22Rv1 (cell line): ENCODE data around the gene PTDSS2.

Experiments
- ZFX ChIP-seq: fragments of 450-650 bp; IDR thresholded peaks from 2 replicates; pipeline ENCODE4 v1.6.1; 2017; ENCODE audit warnings: antibody characterized with exemption, borderline replicate concordance
- TF ChIP-seq, protein P1 (sequence below): fragments of 450-650 bp; IDR thresholded peaks from 2 replicates; pipeline ENCODE4 v1.5.1; 2017; ENCODE audit warnings: mild to moderate bottlenecking

DNA sequence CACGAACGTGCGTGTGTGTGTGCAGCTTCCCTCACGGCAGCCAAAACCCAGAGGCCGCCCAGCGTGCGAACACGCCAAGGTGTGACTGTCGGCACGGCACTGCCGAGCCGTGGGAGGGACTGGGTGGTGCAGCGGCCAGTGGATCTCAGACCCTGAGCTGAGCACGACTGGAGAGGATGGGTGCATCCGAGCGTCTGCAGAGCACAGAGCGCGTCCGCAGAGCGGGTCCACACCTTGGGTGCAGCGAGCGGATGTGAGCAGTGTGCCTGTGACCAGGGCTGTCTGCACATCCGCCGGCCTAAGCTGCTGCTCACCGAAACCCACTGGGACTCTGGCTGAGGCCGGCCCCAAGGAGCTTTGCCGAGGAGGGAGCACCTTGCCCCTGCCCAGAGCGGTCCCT lies 22.7 kb downstream of the PTDSS2 start:
- TF ChIP-seq, protein P1, sequence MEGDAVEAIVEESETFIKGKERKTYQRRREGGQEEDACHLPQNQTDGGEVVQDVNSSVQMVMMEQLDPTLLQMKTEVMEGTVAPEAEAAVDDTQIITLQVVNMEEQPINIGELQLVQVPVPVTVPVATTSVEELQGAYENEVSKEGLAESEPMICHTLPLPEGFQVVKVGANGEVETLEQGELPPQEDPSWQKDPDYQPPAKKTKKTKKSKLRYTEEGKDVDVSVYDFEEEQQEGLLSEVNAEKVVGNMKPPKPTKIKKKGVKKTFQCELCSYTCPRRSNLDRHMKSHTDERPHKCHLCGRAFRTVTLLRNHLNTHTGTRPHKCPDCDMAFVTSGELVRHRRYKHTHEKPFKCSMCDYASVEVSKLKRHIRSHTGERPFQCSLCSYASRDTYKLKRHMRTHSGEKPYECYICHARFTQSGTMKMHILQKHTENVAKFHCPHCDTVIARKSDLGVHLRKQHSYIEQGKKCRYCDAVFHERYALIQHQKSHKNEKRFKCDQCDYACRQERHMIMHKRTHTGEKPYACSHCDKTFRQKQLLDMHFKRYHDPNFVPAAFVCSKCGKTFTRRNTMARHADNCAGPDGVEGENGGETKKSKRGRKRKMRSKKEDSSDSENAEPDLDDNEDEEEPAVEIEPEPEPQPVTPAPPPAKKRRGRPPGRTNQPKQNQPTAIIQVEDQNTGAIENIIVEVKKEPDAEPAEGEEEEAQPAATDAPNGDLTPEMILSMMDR: no peak
- TF ChIP-seq ZFX: no peak
